IMR-90 (cell line): Measurements from ENCODE around the gene MFAP3L. TPM values are rescaled to one million over a fixed set of nuclear protein-coding genes. Genes with fewer than 3 reads are reported as not detected.

Source experiments
- ATAC-seq: fragments of 200-7000 bp; cut with Tn5 transposase; 2 replicates; pipeline ENCODE4 v1.9.1; 2020; ENCODE audit warnings: low read depth, mild to moderate bottlenecking, moderate library complexity
- BruUV-seq: library from RNA; stranded (reverse); fragments of 400-500 nt; replicated peaks from 2 replicates; lab custom pipeline; 2021; lab: Mats Ljungman, UMichigan
- CTCF ChIA-PET: fragments of 300-600 bp; formaldehyde crosslinking; extraction: SDS; loops from one replicate; lab custom pipeline; 2021; ENCODE audit warnings: antibody characterized with exemption; lab: Yijun Ruan, JAX
- POLR2A ChIA-PET: fragments of 300-600 bp; sonication (Branson Sonifier 250); formaldehyde crosslinking; loops from one replicate; lab custom pipeline; 2022; ENCODE audit warnings: antibody characterized with exemption; ENCODE audit not compliant: unreplicated experiment; lab: Charles Lee
- DNase-seq: peaks from one replicate; pipeline ENCODE4 v3.0.0; 2013
- H2AFZ ChIP-seq: replicated peaks from 2 replicates; pipeline ENCODE3; 2013; ENCODE audit warnings: low read length, mild to moderate bottlenecking; ENCODE audit not compliant: poor library complexity
- H2AK5ac ChIP-seq: 2 replicates; pipeline ENCODE4 v1.6.1; 2013; ENCODE audit warnings: low read depth, low read length, inconsistent platforms
- H2AK9ac ChIP-seq: replicated peaks from 2 replicates; pipeline ENCODE3; 2013; ENCODE audit warnings: mild to moderate bottlenecking, low read depth, low read length, moderate library complexity; ENCODE audit not compliant: poor library complexity
- H2BK120ac ChIP-seq: 2 replicates; pipeline ENCODE4 v1.6.1; 2013; ENCODE audit warnings: low read depth, low read length, inconsistent platforms
- H2BK15ac ChIP-seq: 3 replicates; pipeline ENCODE4 v1.6.1; 2013; ENCODE audit warnings: low read depth, low read length, inconsistent platforms
- H2BK20ac ChIP-seq: 2 replicates; pipeline ENCODE4 v1.6.1; 2013; ENCODE audit warnings: low read depth, mild to moderate bottlenecking, inconsistent platforms, low read length, moderate library complexity
- H2BK5ac ChIP-seq: 2 replicates; pipeline ENCODE4 v1.6.1; 2013; ENCODE audit warnings: mild to moderate bottlenecking, low read depth, low read length, inconsistent platforms; ENCODE audit not compliant: poor library complexity, severe bottlenecking
- H3K14ac ChIP-seq: replicated peaks from 2 replicates; pipeline ENCODE4 v1.6.1; 2013; ENCODE audit warnings: low read depth, low read length, inconsistent platforms
- H3K18ac ChIP-seq: 2 replicates; pipeline ENCODE4 v1.6.1; 2013; ENCODE audit warnings: low read depth, low read length, control low read depth
- H3K23ac ChIP-seq: 2 replicates; pipeline ENCODE4 v1.6.1; 2013; ENCODE audit warnings: low read depth, low read length, inconsistent platforms
- H3K27ac ChIP-seq: 2 replicates; pipeline ENCODE4 v1.5.1; 2013; ENCODE audit warnings: mild to moderate bottlenecking, control low read depth, low read length; ENCODE audit not compliant: insufficient read depth
- H3K27me3 ChIP-seq: 2 replicates; pipeline ENCODE4 v1.6.1; 2013; ENCODE audit warnings: low read length; ENCODE audit not compliant: control insufficient read depth, insufficient read depth
- H3K36me3 ChIP-seq: 2 replicates; pipeline ENCODE4 v1.6.1; 2013; ENCODE audit warnings: low read length, mixed read lengths; ENCODE audit not compliant: control insufficient read depth, insufficient read depth
- H3K4ac ChIP-seq: 2 replicates; pipeline ENCODE4 v1.6.1; 2013; ENCODE audit warnings: low read depth, low read length, inconsistent platforms
- H3K4me1 ChIP-seq: 2 replicates; pipeline ENCODE4 v1.6.1; 2013; ENCODE audit warnings: low read length, mixed read lengths; ENCODE audit not compliant: control insufficient read depth, insufficient read depth
- H3K4me2 ChIP-seq: 2 replicates; pipeline ENCODE4 v1.6.1; 2013; ENCODE audit warnings: low read depth, mild to moderate bottlenecking, control low read depth, low read length, moderate library complexity
- H3K4me3 ChIP-seq: 2 replicates; pipeline ENCODE4 v1.5.1; 2013; ENCODE audit warnings: low read depth, mild to moderate bottlenecking, control low read depth, low read length, moderate library complexity; ENCODE audit not compliant: insufficient read depth
- H3K56ac ChIP-seq: 2 replicates; pipeline ENCODE4 v1.6.1; 2013; ENCODE audit warnings: low read length, inconsistent platforms; ENCODE audit not compliant: insufficient read depth; ENCODE audit errors: extremely low read depth
- H3K79me1 ChIP-seq, 2 experiments: 2 replicates each; pipeline ENCODE4 v1.6.1; 2013; ENCODE audit warnings: low read length in 2 of 2, inconsistent platforms in 1 of 2, low read depth in 1 of 2
- H3K9ac ChIP-seq: 2 replicates; pipeline ENCODE4 v1.6.1; 2013; ENCODE audit warnings: low read depth, low read length, control low read depth
- H3K9me1 ChIP-seq: 2 replicates; pipeline ENCODE4 v1.6.1; 2013; ENCODE audit warnings: low read length, inconsistent platforms; ENCODE audit not compliant: insufficient read depth
- H3K9me3 ChIP-seq: 2 replicates; pipeline ENCODE4 v1.6.1; 2013; ENCODE audit warnings: low read length; ENCODE audit not compliant: control insufficient read depth, insufficient read depth
- H4K20me1 ChIP-seq: 2 replicates; pipeline ENCODE4 v1.6.1; 2013; ENCODE audit warnings: low read length, inconsistent platforms; ENCODE audit not compliant: insufficient read depth
- H4K5ac ChIP-seq: 2 replicates; pipeline ENCODE4 v1.6.1; 2013; ENCODE audit warnings: mild to moderate bottlenecking, low read depth, low read length, control low read depth
- H4K8ac ChIP-seq, 2 experiments: 2 replicates each; pipeline ENCODE4 v1.6.1; 2013; ENCODE audit warnings: low read depth in 2 of 2, low read length in 2 of 2, control low read depth in 1 of 2, inconsistent platforms in 1 of 2
- H4K91ac ChIP-seq: 2 replicates; pipeline ENCODE4 v1.6.1; 2013; ENCODE audit warnings: low read depth, low read length, inconsistent platforms; ENCODE audit not compliant: insufficient read depth
- BHLHE40 ChIP-seq: fragments of 150-350 bp; IDR thresholded peaks from 2 replicates; pipeline ENCODE4 v1.6.1; 2016; ENCODE audit warnings: mild to moderate bottlenecking, low read depth, low read length
- CEBPB ChIP-seq: IDR thresholded peaks from 2 replicates; pipeline ENCODE4 v1.6.1; 2012; ENCODE audit warnings: low read depth, low read length, improper control_type of control experiment
- CHD1 ChIP-seq: IDR thresholded peaks from 2 replicates; pipeline ENCODE4 v1.6.1; 2012; ENCODE audit warnings: low read depth, low read length, improper control_type of control experiment
- CTCF ChIP-seq: conservative IDR thresholded peaks from 2 replicates; pipeline ENCODE4 v1.5.1; 2012; ENCODE audit warnings: mild to moderate bottlenecking, low read depth, low read length, improper control_type of control experiment
- FOS ChIP-seq: fragments of 150-350 bp; IDR thresholded peaks from 2 replicates; pipeline ENCODE4 v1.6.1; 2016; ENCODE audit warnings: low read depth, low read length
- MAFK ChIP-seq: IDR thresholded peaks from 2 replicates; pipeline ENCODE4 v1.6.1; 2012; ENCODE audit warnings: low read depth, low read length, improper control_type of control experiment
- MAZ ChIP-seq: IDR thresholded peaks from 2 replicates; pipeline ENCODE4 v1.6.1; 2012; ENCODE audit warnings: low read depth, mild to moderate bottlenecking, low read length, improper control_type of control experiment, moderate library complexity, borderline replicate concordance
- MXI1 ChIP-seq: IDR thresholded peaks from 2 replicates; pipeline ENCODE4 v1.6.1; 2012; ENCODE audit warnings: low read depth, mild to moderate bottlenecking, low read length, moderate library complexity, borderline replicate concordance
- NFE2L2 ChIP-seq: fragments of 150-350 bp; IDR thresholded peaks from 2 replicates; pipeline ENCODE4 v1.6.1; 2016; ENCODE audit warnings: low read depth, mild to moderate bottlenecking, low read length
- POLR2A ChIP-seq: IDR thresholded peaks from 2 replicates; pipeline ENCODE4 v1.6.1; 2012; ENCODE audit warnings: mild to moderate bottlenecking, low read depth, low read length
- RAD21 ChIP-seq: IDR thresholded peaks from 2 replicates; pipeline ENCODE4 v1.6.1; 2012; ENCODE audit warnings: low read length, improper control_type of control experiment
- RCOR1 ChIP-seq: IDR thresholded peaks from 2 replicates; pipeline ENCODE4 v1.6.1; 2012; ENCODE audit warnings: mild to moderate bottlenecking, low read length, improper control_type of control experiment; ENCODE audit not compliant: insufficient replicate concordance
- RFX5 ChIP-seq: IDR thresholded peaks from 2 replicates; pipeline ENCODE4 v1.8.0; 2012; ENCODE audit warnings: low read depth, mild to moderate bottlenecking, low read length, moderate library complexity
- SMC3 ChIP-seq: fragments of 150-350 bp; IDR thresholded peaks from 2 replicates; pipeline ENCODE4 v1.6.1; 2016; ENCODE audit warnings: low read depth, mild to moderate bottlenecking, antibody characterized with exemption, low read length, moderate library complexity
- WGBS, 2 experiments: methylation state at CpG; one replicate each; pipeline versions ENCODE4 v1.1.5 to v1.1.7; 2013; ENCODE audit warnings: missing lambda C conversion rate in 2 of 2; ENCODE audit not compliant: insufficient read length in 1 of 2; ENCODE audit errors: extremely low coverage in 2 of 2; 5-methylcytosine and 5-hydroxymethylcytosine counted together
- dilution Hi-C: fragments of 300-500 bp; cut with HindIII; formaldehyde crosslinking; loops from one replicate; pipeline ENCODE4 v1.14.3; 2018; ENCODE audit warnings: low sequenced_read_pairs; ENCODE audit not compliant: unreplicated experiment
- in situ Hi-C: fragments of 300-500 bp; cut with MboI; formaldehyde crosslinking; loops from 3 replicates; pipeline ENCODE4 v1.14.3; 2019; ENCODE audit warnings: low sequenced_read_pairs, inconsistent platforms, mixed read lengths
- intact Hi-C: fragments of 100-400 bp; cut with micrococcal nuclease; formaldehyde crosslinking; loops from 2 replicates; pipeline ENCODE4 v1.10.0; 2022
- polyA plus RNA-seq, 3 experiments: library from polyadenylated mRNA; depleted of rRNA; stranded (reverse); fragments of >200 nt; gene quantifications; 2 replicates each; pipeline ENCODE4 v1.2.3, GENCODE V29; 2012; ENCODE audit warnings: low replicate concordance in 1 of 3
- total RNA-seq: library from RNA; depleted of rRNA; stranded (reverse); fragments of >200 nt; gene quantifications from 2 replicates; pipeline ENCODE4 v1.2.3, GENCODE V29; 2012
- TF ChIP-seq, protein P1 (sequence below): fragments of 150-350 bp; IDR thresholded peaks from 2 replicates; pipeline ENCODE4 v1.6.1; 2016; ENCODE audit warnings: low read depth, mild to moderate bottlenecking, low read length, moderate library complexity, borderline replicate concordance
- TF ChIP-seq, protein P2 (sequence below): fragments of 150-350 bp; IDR thresholded peaks from 2 replicates; pipeline ENCODE4 v1.6.1; 2017; ENCODE audit warnings: mild to moderate bottlenecking, antibody characterized with exemption, low read length, low read depth

MFAP3L gene
- total and polyA plus RNA-seq, 2 of the 4 experiments (the other 2 are of a cell fraction) = 0.22 to 0.36 TPM

DNA sequence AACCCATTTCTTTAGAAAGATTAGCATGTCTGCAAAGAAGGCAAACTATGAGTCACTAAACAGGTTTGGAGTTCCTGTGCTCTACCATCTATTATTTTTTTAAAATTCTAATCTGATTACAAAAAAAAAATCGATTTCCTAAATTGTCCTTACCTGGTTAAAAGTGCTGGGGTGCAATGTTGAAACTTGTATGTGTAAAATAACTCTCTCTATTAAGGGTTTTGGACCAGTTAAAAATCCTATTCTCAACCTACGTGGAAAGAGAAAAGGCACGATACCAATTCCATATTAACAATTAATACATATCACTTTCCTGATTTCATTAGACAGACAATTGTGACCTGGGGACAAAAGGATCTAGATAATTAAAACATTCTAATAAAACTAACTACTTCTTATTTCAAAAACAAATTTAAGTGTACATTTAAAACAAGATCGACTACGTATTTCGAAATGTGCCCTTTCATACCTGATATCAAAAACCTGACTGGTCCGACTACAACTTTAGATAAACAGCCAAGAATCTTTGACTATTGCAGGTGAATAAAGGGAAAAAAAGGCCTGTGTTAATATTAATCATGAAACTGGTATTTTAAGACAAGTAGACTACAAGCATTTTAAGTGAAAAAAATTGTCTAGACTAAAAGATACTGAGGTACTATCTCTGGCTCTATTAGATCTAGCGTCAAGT lies 42.4 kb upstream of the MFAP3L start:
- WGBS, 2 experiments = no CpG with 5 or more reads among the region's 8 CpGs
- H4K20me1 ChIP-seq = no peaks in the 10 kb centered on the region

More for the DNA sequence above, 42.4 kb upstream of the MFAP3L start:
- dilution Hi-C loops (no loop called here), intact Hi-C loops (no loop called here), in situ Hi-C loops (loop anchor here (25.0 kb wide), 1 partner anchor 456 kb away; the partner anchor contains the start of genes CLCN3 and NEK1)
- Histone ChIP-seq H2AK9ac (no peak overlapping the region), H3K23ac (no peak overlapping the region), H3K14ac (no peak overlapping the region), H3K18ac (no peak overlapping the region), H2BK5ac (no peak overlapping the region), H4K8ac (no peak overlapping the region), H3K9ac (no peak overlapping the region), H3K4me3 (no peak overlapping the region), H2BK15ac (no peak overlapping the region), H3K79me1 (no peaks in the 10 kb centered on the region), H3K4ac (no peak overlapping the region), H3K27ac (no peak overlapping the region), H3K9me3 (no peaks in the 10 kb centered on the region), H2BK20ac (no peak overlapping the region), H3K36me3 (peaks cover 6% of the 10 kb centered on the region), H3K27me3 (no peaks in the 10 kb centered on the region), H2AK5ac (no peak overlapping the region), H3K9me1 (no peaks in the 10 kb centered on the region), H2BK120ac (no peak overlapping the region), H2AFZ (no peak overlapping the region), H3K4me1 (no peaks in the 10 kb centered on the region), H4K91ac (no peak overlapping the region), H3K4me2 (no peak overlapping the region), H4K5ac (no peak overlapping the region), H3K56ac (no peak overlapping the region)
- ATAC-seq = no peak
- no peak for TF ChIP-seq NFE2L2
- no peak for TF ChIP-seq FOS
- TF ChIP-seq, protein P1, sequence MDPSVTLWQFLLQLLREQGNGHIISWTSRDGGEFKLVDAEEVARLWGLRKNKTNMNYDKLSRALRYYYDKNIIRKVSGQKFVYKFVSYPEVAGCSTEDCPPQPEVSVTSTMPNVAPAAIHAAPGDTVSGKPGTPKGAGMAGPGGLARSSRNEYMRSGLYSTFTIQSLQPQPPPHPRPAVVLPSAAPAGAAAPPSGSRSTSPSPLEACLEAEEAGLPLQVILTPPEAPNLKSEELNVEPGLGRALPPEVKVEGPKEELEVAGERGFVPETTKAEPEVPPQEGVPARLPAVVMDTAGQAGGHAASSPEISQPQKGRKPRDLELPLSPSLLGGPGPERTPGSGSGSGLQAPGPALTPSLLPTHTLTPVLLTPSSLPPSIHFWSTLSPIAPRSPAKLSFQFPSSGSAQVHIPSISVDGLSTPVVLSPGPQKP = no peak
- TF ChIP-seq POLR2A = no peak
- no peak for TF ChIP-seq CEBPB
- no peak for TF ChIP-seq RFX5
- TF ChIP-seq RCOR1 = no peak
- TF ChIP-seq CHD1 = no peak
- TF ChIP-seq MAFK = no peak
- no peak for TF ChIP-seq SMC3
- no peak for TF ChIP-seq RAD21
- TF ChIP-seq, protein P2, sequence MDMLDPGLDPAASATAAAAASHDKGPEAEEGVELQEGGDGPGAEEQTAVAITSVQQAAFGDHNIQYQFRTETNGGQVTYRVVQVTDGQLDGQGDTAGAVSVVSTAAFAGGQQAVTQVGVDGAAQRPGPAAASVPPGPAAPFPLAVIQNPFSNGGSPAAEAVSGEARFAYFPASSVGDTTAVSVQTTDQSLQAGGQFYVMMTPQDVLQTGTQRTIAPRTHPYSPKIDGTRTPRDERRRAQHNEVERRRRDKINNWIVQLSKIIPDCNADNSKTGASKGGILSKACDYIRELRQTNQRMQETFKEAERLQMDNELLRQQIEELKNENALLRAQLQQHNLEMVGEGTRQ = no peak
- TF ChIP-seq MAZ = no peak
- TF ChIP-seq CTCF = no peak
- TF ChIP-seq MXI1 = no peak
- TF ChIP-seq BHLHE40 = no peak
- ChIA-PET POLR2A (no interaction called here), CTCF (no interaction called here)
- no TSS peak for BruUV-seq
- no peak for DNase-seq
